GM12878 (cell line): ENCODE measurements around the gene ZFP36. TPM values are rescaled to one million over a fixed set of nuclear protein-coding genes. Genes with fewer than 3 reads are reported as not detected.

Source experiments
- BACH1 ChIP-seq: fragments of 450-650 bp; IDR thresholded peaks from 2 replicates; pipeline ENCODE4 v1.6.1; 2017; ENCODE audit warnings: mild to moderate bottlenecking, borderline replicate concordance
- BHLHE40 ChIP-seq, 2 experiments: fragments of 450-650 bp in 1 of 2; IDR thresholded peaks; 2 replicates each; pipeline ENCODE4 v1.6.1; 2011 to 2017; ENCODE audit warnings: low read depth in 2 of 2, borderline replicate concordance in 1 of 2, improper control_type of control experiment in 1 of 2, low read length in 1 of 2, mild to moderate bottlenecking in 1 of 2
- CREM ChIP-seq: IDR thresholded peaks from 2 replicates; pipeline ENCODE4 v1.6.1; 2014; ENCODE audit warnings: antibody characterized with exemption, low read depth
- EED ChIP-seq: sonication (generic); IDR thresholded peaks from 2 replicates; pipeline ENCODE4 v1.6.1; 2016; ENCODE audit warnings: antibody characterized with exemption, low read depth
- NR2C1 ChIP-seq: fragments of 450-650 bp; IDR thresholded peaks from 2 replicates; pipeline ENCODE4 v1.6.1; 2017; ENCODE audit warnings: antibody characterized with exemption, mild to moderate bottlenecking, moderate library complexity
- POLR2AphosphoS2 ChIP-seq: IDR thresholded peaks from 2 replicates; pipeline ENCODE4 v1.6.1; 2011; ENCODE audit warnings: low read depth, mild to moderate bottlenecking, low read length, improper control_type of control experiment, moderate library complexity
- POLR2AphosphoS5 ChIP-seq: IDR thresholded peaks from 2 replicates; pipeline ENCODE4 v1.6.1; 2011; ENCODE audit warnings: mild to moderate bottlenecking, low read length, inconsistent platforms
- POU2F2 ChIP-seq: IDR thresholded peaks from 3 replicates; pipeline ENCODE4 v1.6.1; 2011; ENCODE audit warnings: low read depth, mild to moderate bottlenecking, low read length, borderline replicate concordance
- RAD21 ChIP-seq: IDR thresholded peaks from 2 replicates; pipeline ENCODE4 v1.6.1; 2011; ENCODE audit warnings: mild to moderate bottlenecking, low read depth, low read length, moderate library complexity; ENCODE audit not compliant: insufficient read depth
- SRF ChIP-seq, 2 experiments: IDR thresholded peaks; 2 replicates each; pipeline ENCODE4 v1.6.1; 2011; ENCODE audit warnings: low read depth in 2 of 2, low read length in 2 of 2, mild to moderate bottlenecking in 1 of 2, moderate library complexity in 1 of 2
- STAT1 ChIP-seq: fragments of 450-650 bp; conservative IDR thresholded peaks from 2 replicates; pipeline ENCODE4 v1.6.1; 2014; ENCODE audit warnings: antibody characterized with exemption, mild to moderate bottlenecking
- ZNF24 ChIP-seq: fragments of 450-650 bp; IDR thresholded peaks from 2 replicates; pipeline ENCODE4 v1.6.1; 2017; ENCODE audit warnings: antibody characterized with exemption, mild to moderate bottlenecking
- ZNF622 ChIP-seq: fragments of 450-650 bp; IDR thresholded peaks from 2 replicates; pipeline ENCODE4 v1.6.1; 2017; ENCODE audit warnings: mild to moderate bottlenecking, inconsistent platforms
- polyA plus RNA-seq, 11 experiments: library from polyadenylated mRNA; depleted of rRNA in 4 of 11; unstranded in 6 of 11; stranded (reverse) in 5 of 11; fragments of >200 nt; fragmentation: Nextera tagmentation in 4 of 11; fragmentation: Illumina TruSeq in 1 of 11; extraction: Ambion mirVana in 4 of 11; extraction: Trizol in 1 of 11; gene quantifications; 1 replicate in 1 of 11; 2 replicates in 10 of 11; pipeline versions ENCODE4 v1.2.1 to v1.2.3, GENCODE V29; 2011 to 2016; ENCODE audit warnings: inconsistent platforms in 2 of 11, missing spikeins in 2 of 11, low read depth in 1 of 11
- total RNA-seq, 4 experiments: library from RNA; depleted of rRNA in 3 of 4; stranded (reverse); fragments of >200 nt in 3 of 4; fragmentation: Illumina TruSeq in 1 of 4; extraction: Trizol in 1 of 4; gene quantifications; 2 replicates each; pipeline versions ENCODE4 v1.2.1 to v1.2.3, GENCODE V29; 2013 to 2021
- TF ChIP-seq, protein P1 (sequence below): fragments of 450-650 bp; IDR thresholded peaks from 2 replicates; pipeline ENCODE4 v1.6.1; 2017; ENCODE audit warnings: mild to moderate bottlenecking, moderate library complexity
- TF ChIP-seq, protein P2 (sequence below): fragments of 450-650 bp; IDR thresholded peaks from 2 replicates; pipeline ENCODE4 v1.6.1; 2014; ENCODE audit warnings: mild to moderate bottlenecking
- TF ChIP-seq, protein P3 (sequence below): fragments of 450-650 bp; IDR thresholded peaks from 2 replicates; pipeline ENCODE4 v1.6.1; 2017; ENCODE audit warnings: antibody characterized with exemption, mild to moderate bottlenecking, moderate library complexity
- TF ChIP-seq, protein P4 (sequence below): IDR thresholded peaks from 2 replicates; pipeline ENCODE4 v1.6.1; 2012; ENCODE audit warnings: low read length, inconsistent platforms
- TF ChIP-seq, protein P5 (sequence below): IDR thresholded peaks from 2 replicates; pipeline ENCODE4 v1.6.1; 2011; ENCODE audit warnings: mild to moderate bottlenecking, low read depth, low read length, moderate library complexity; ENCODE audit not compliant: insufficient replicate concordance

ZFP36 gene
- total and polyA plus RNA-seq, 10 of the 15 experiments (the other 5 are each of a cell fraction or from before 2014, with no cell fraction given), result 5.3 to 55.0 (median 18.1) TPM

DNA sequence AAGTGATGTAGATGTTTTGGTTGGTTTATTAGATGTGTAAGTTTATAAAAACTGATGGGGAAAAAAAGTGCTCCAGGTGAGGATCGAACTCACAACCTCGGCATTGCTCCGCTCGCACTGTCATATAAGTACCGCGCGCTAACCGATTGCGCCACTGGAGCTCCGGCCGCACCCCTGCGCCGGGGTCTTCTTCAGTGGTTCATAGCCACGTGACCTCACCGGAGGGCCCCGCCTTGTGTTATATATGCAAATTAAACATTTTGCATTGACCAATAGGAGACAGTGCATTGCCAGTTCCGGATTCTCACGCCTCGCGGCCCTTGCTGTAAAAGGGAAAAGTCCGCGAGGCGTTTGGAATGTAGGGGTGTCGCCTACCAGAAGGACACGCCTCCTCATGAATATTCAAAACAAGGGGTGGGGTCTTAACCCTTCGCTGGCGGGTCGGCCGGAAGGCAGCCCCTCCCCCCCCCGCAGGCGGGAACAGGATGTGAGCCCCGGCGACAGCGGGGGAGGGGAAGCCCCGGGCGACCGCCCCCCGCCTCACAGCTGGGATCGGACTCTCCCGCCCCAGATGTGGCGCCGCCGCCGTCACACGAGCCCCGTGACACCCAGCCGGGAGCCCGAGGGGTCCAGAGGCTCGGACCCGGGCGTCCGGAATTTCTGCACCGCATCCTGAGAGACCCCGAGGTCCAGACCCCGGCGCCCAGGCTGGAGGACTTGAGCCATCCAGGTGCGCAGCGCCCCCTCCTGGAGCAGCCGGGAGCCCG is 5.6 kb downstream of the ZFP36 start, which contains the start of gene PLEKHG2 (continued):
- TF ChIP-seq, protein P1, sequence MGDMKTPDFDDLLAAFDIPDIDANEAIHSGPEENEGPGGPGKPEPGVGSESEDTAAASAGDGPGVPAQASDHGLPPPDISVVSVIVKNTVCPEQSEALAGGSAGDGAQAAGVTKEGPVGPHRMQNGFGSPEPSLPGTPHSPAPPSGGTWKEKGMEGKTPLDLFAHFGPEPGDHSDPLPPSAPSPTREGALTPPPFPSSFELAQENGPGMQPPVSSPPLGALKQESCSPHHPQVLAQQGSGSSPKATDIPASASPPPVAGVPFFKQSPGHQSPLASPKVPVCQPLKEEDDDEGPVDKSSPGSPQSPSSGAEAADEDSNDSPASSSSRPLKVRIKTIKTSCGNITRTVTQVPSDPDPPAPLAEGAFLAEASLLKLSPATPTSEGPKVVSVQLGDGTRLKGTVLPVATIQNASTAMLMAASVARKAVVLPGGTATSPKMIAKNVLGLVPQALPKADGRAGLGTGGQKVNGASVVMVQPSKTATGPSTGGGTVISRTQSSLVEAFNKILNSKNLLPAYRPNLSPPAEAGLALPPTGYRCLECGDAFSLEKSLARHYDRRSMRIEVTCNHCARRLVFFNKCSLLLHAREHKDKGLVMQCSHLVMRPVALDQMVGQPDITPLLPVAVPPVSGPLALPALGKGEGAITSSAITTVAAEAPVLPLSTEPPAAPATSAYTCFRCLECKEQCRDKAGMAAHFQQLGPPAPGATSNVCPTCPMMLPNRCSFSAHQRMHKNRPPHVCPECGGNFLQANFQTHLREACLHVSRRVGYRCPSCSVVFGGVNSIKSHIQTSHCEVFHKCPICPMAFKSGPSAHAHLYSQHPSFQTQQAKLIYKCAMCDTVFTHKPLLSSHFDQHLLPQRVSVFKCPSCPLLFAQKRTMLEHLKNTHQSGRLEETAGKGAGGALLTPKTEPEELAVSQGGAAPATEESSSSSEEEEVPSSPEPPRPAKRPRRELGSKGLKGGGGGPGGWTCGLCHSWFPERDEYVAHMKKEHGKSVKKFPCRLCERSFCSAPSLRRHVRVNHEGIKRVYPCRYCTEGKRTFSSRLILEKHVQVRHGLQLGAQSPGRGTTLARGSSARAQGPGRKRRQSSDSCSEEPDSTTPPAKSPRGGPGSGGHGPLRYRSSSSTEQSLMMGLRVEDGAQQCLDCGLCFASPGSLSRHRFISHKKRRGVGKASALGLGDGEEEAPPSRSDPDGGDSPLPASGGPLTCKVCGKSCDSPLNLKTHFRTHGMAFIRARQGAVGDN, result no peak; the same call in 1 of the 2 replicates
- TF ChIP-seq EED, result peak; percentile 54; the same call in 1 of the 2 replicates
- peak; percentile 86; the same call in 1 of the 2 replicates for TF ChIP-seq POLR2AphosphoS2
- TF ChIP-seq, protein P2, sequence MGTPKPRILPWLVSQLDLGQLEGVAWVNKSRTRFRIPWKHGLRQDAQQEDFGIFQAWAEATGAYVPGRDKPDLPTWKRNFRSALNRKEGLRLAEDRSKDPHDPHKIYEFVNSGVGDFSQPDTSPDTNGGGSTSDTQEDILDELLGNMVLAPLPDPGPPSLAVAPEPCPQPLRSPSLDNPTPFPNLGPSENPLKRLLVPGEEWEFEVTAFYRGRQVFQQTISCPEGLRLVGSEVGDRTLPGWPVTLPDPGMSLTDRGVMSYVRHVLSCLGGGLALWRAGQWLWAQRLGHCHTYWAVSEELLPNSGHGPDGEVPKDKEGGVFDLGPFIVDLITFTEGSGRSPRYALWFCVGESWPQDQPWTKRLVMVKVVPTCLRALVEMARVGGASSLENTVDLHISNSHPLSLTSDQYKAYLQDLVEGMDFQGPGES, result peak; percentile 71; the same call in 1 of the 2 replicates
- TF ChIP-seq ZNF622, result no peak
- peak; percentile 86 for TF ChIP-seq CREM
- TF ChIP-seq BHLHE40 (IDR thresholded peaks at IDR 0.05; ENCODE audit: borderline replicate concordance in 1 of 2, low read depth in 2 of 2, low read length in 1 of 2), result peak; percentile 99
- peak; percentile 96 for TF ChIP-seq POLR2AphosphoS5
- no peak; the same call in 1 of the 2 replicates for TF ChIP-seq STAT1
- TF ChIP-seq POU2F2, result peak; percentile 99
- peak; percentile 44 for TF ChIP-seq RAD21
- TF ChIP-seq SRF (IDR thresholded peaks at IDR 0.05; ENCODE audit: low read depth in 2 of 2, low read length in 2 of 2), result peak; percentile 81 to 99
- TF ChIP-seq, protein P3, sequence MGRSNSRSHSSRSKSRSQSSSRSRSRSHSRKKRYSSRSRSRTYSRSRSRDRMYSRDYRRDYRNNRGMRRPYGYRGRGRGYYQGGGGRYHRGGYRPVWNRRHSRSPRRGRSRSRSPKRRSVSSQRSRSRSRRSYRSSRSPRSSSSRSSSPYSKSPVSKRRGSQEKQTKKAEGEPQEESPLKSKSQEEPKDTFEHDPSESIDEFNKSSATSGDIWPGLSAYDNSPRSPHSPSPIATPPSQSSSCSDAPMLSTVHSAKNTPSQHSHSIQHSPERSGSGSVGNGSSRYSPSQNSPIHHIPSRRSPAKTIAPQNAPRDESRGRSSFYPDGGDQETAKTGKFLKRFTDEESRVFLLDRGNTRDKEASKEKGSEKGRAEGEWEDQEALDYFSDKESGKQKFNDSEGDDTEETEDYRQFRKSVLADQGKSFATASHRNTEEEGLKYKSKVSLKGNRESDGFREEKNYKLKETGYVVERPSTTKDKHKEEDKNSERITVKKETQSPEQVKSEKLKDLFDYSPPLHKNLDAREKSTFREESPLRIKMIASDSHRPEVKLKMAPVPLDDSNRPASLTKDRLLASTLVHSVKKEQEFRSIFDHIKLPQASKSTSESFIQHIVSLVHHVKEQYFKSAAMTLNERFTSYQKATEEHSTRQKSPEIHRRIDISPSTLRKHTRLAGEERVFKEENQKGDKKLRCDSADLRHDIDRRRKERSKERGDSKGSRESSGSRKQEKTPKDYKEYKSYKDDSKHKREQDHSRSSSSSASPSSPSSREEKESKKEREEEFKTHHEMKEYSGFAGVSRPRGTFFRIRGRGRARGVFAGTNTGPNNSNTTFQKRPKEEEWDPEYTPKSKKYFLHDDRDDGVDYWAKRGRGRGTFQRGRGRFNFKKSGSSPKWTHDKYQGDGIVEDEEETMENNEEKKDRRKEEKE, result no peak
- TF ChIP-seq ZNF24, result peak; percentile 98
- TF ChIP-seq NR2C1, result peak; percentile 16
- TF ChIP-seq BACH1, result peak; percentile 71
- TF ChIP-seq, protein P4, sequence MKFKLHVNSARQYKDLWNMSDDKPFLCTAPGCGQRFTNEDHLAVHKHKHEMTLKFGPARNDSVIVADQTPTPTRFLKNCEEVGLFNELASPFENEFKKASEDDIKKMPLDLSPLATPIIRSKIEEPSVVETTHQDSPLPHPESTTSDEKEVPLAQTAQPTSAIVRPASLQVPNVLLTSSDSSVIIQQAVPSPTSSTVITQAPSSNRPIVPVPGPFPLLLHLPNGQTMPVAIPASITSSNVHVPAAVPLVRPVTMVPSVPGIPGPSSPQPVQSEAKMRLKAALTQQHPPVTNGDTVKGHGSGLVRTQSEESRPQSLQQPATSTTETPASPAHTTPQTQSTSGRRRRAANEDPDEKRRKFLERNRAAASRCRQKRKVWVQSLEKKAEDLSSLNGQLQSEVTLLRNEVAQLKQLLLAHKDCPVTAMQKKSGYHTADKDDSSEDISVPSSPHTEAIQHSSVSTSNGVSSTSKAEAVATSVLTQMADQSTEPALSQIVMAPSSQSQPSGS, result no peak
- TF ChIP-seq, protein P5, sequence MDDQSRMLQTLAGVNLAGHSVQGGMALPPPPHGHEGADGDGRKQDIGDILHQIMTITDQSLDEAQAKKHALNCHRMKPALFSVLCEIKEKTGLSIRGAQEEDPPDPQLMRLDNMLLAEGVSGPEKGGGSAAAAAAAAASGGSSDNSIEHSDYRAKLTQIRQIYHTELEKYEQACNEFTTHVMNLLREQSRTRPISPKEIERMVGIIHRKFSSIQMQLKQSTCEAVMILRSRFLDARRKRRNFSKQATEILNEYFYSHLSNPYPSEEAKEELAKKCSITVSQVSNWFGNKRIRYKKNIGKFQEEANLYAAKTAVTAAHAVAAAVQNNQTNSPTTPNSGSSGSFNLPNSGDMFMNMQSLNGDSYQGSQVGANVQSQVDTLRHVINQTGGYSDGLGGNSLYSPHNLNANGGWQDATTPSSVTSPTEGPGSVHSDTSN, result no peak
